GM19397 (cell line): ENCODE data around the gene HMOX1.

ENCODE experiments used
- ATAC-seq: cut with Tn5 transposase; IDR thresholded peaks from one replicate; pipeline ENCODE4 v1.9.1; 2021; ENCODE audit warnings: mild to moderate bottlenecking, moderate library complexity; ENCODE audit not compliant: unreplicated experiment

The HMOX1 gene

GRCh38 chr22:35380537-35381423 is at the start of gene HMOX1:
TSS of gene HMOX1 (plus strand) at chr22:35381096. CDS start at chr22:35381174, 78 bp downstream.
- ATAC-seq = no peak

DNA sequence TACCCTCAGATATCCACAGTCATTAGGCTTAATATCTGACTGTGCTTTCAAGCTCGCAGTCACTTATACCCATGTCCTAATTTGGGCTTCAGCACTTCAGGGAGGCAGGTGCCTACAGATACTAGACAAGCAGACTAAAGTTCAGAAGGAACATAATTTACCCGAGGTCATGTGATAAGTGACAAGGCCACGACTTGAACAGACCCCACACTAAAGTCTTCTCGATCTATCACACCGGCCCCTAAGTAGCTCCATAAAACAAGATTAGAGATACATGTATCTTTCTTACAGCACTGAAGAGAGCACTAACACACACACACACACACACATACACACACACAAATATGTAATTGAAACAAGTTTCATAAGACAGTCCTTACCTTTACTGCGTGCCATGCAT is 48.6 kb upstream of the HMOX1 start:
- no peak for ATAC-seq

GRCh38 chr22:35333220-35333619 is 47.7 kb upstream of the HMOX1 start:
- ATAC-seq = no peak

DNA sequence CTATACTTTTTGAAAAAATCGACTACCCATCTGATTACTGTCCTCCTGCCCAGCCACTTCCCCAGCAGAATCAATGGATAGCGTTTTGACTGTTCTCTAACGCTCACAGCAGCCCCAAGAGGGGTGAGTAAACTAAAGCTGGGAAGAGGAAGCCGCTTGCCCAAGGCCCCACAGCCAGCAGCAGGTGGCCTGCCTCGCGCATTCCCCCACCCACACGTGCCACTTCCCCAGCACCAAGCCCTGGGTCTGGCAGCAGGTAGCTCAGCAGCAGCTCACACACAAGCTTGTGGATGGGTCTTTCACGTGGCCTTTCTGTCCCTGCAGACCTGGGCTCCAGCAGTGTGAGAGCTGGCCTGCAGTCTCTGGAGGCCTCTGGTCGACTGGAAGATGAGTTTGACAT is 46.9 kb upstream of the HMOX1 start:
- no peak for ATAC-seq

- no peak for ATAC-seq
These were observed 45.4 kb upstream of the HMOX1 start for GRCh38 chr22:35335468-35335867.

DNA sequence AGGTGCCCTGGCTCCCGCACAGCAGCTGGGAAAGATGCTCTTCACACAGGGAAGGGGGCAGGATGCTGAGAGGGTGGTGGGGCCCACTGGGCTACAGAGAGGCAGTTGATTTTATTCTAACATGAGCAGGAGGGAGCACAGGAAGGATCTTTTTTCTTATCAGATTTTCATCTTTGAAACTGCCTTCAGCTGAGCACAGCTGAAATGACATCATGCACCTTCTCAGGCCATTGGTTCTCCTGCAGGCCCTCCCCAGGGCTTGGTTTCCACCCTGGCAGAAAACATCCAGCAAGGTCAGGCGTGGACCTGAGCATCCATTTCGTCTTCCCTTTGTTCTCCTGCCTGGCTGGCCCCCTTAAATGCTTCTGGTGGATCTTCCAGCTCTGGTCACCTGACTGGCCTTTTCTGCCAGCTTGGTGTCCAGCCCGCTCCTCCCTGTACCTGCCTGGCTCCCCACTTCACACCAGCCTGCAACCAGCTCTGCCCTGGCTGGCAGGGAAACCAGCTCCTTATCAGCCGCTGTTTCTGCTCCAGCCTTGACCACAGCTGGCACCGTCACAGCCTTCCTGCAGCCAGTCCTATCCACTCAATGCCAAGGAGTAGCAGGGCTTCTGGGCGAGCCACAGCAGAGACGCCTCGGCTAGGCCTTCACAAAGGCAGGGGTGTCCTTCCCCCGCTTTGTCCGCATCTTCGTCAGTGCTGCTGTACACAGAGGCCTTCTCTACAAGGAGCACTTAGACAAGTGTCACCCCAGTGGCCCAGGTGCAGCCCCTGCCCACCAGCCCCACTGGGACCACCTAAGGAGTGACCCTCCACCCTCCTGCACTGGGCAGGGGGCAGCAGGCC is 44.7 kb upstream of the HMOX1 start:
- ATAC-seq = no peak

DNA sequence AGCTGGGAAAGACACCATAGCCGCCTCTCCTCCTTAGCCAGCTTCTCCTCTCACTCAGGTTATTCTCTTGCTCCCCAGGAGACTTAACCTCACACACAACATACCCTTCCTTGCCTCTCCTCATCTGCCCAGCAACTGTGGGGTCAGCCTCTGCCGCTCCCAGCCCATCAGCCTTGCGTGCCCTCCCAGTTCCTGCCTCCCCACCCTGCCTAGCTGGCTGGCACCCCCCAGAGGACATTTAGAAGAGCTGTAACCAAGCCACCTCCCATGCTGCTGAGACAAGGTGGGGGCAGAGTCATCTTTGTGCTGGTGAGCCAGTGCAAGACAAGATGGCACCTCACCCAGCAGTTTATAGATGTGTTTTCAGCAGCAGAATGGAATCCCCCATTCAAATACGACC is 43.0 kb upstream of the HMOX1 start:
- no peak for ATAC-seq

DNA sequence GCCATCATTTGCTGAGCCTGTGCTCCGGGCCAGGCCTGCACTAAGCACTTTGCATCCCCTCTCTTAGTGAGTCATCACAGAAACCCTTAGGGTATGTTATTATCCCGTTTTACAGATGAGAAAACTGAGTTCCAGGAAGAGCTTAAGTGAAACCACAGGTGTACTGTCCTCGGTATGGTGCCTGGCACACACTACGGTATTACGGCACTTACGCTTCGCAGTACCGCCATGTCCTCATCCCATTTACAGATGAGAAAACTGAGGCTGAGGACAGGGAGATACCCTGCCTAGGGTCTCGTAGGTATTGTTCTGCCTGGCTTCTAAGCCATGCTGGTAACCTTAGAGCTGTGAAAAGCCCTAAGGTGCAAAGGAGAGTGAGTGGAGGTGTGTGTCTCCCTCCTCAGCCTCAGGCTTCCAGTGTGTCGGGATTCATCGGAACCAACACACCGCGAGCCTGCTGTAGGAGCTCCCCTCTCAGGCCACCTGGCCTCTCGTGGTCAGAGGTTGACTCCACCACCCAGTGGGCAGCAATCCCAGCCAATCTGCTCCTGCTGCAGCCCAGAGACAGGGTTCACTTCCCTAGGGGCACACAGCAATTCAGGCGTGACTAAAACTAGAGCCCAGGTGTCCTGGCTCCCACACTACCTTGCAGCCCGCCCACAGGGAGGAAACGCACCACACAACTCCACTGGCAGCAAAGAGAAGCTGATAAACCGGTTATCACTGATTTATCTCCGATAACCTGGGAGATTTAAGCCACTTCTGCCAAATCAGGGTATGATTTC is 39.6 kb upstream of the HMOX1 start:
- no peak for ATAC-seq

- ATAC-seq = no peak
These were observed 38.5 kb upstream of the HMOX1 start for GRCh38 chr22:35342390-35342789.

GRCh38 chr22:35343664-35344550 is 37.0 kb upstream of the HMOX1 start:
- no peak for ATAC-seq

DNA sequence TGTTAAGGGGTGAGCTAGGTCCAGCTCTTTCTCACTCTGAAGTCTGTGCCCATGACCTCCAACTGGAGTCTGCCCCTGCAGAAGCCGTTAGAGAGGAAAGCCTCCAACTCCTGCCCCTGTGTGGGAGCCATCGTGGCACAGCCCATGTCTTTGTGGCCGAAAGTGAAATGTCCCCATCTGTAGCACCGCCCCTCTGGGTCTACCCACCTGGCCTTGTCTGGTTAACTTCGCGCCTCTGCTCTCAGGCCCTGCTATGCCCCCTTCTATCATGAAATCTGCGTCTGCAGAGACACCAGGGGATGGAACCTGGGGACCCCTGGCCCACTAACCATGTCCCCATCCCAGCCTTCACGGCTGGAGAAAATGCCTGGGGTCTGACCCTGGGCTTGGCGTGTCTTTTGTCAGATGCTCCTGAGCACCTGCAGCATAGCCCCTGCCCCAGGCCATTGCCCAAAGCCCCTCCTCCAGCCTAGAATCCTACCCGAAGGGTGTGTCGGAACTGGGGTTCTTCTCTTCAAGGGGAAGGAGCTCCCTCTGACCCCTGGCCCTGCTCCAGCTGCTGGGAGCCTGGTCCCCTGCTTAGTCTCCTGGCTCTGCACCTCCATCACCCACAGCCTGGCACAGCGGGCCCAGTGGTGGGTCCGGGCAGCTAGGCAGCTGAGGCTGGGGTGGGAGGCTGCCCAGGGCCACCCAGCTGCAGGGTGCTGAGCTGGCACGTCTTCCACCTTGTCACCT is 35.8 kb upstream of the HMOX1 start:
- no peak for ATAC-seq

DNA sequence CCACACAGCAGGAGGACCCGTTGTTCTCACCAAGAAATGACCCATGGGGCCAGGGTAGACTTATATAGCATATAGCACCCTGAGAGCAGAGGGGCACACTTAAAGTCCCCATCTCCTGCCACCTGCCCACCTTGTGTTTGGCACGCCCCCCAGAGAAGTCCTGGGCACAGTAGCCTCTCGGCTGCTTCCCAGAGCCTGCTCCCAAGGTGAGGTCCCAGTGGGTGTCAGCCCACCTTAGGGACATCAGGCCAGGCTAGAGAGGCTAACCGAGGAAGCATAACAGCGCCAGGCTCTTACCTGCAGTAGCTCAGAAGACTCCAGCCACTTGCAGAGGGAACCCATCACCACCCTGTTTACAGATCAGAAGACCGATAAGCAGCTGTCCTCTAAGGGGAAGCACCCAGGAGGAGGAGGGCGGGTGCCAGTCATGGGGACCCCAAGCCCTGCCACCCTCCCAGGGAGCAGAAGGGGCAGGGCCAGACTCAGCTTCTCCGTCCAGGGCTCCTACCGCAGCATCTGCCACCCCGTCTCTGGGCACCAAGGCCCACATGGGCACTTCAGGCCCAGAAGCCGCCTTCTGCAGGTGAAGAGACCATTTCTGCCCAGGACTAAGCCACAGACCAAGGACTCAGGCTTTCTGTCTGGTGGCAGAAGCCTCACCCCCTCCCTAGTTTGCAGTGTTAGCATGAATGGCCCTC is 34.9 kb upstream of the HMOX1 start:
- no peak for ATAC-seq

DNA sequence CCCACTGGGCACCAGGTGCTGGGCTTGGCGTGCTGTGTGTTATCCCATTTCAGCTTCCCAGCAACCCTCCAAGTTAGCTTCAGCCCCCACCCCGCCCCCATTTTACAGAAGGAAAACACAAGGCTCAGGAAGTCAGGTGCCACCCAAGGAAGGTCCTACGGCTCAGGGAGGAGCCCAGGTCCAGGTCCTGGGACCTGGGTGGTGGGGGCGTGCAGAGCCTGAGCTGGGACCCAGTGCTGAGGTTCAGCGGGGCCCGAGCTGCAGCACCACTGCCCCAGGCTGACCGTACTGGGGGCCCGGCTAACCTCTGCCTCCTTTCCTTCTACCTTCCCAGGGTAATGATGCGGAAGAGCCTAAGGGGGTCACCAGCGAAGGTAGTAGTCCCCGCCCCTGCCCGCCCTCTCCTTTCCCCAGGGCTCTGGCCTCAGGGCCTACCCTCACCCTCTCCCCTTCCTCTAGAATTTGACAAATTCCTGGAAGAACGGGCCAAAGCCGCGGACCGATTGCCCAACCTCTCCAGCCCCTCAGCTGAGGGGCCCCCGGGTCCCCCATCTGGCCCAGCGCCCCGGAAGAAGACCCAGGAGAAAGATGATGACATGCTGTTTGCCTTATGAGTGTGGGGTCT is 34.2 kb upstream of the HMOX1 start:
- no peak for ATAC-seq

DNA sequence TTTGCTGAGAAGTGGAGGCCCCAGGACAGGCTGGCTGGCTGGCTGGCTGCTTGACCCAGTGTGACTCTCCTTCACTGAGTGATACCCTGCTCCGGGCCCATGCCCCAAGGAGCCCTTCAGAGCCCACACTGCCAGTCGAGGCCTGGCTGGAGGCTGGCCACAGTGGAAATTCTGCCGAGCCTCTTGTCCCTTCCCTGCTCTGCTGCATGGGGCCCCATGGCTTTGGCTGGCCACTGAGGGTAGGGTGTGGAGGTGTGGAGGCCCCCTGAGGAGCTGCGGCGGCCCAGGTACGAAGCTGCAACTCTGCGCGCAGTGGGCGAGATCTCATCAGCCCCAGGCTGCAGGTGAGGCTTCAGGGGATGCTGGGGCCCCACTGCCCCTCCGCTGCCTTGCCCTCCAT is 33.4 kb upstream of the HMOX1 start:
- ATAC-seq = no peak

GRCh38 chr22:35348026-35348590 is 32.8 kb upstream of the HMOX1 start:
- no peak for ATAC-seq

- ATAC-seq = no peak
These were observed 32.2 kb upstream of the HMOX1 start for GRCh38 chr22:35348703-35349102.

DNA sequence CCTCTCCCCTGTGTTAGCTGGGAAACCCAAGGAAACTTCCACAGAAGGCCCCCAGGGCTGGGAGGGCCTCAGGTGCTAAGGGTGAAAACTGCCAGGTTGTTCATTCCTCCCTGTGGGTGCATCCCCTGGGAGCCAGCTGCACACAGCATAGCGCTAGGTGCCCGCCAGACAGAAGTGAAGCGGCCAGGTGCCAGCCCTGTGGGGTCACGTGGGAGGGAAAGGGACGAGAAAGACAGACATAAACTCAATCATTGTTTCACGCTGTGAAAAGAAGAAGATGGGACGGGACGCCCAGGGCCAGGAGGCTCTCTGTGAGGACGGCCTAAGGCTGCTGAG is 31.6 kb upstream of the HMOX1 start:
- ATAC-seq = no peak
